ENCODE results near the gene LRRC25. TPM values are rescaled to one million over a fixed set of nuclear protein-coding genes. Genes with fewer than 3 reads are reported as not detected.

The LRRC25 gene
- total RNA-seq, 1 experiment from 2014 or later, result 0.31 TPM

GRCh38 chr19:18433015-18433691 lies 35.7 kb upstream of the LRRC25 start:
- ChIA-PET CTCF (interaction anchor here (1.0 to 1.4 kb wide), 4 partner anchors 20 to 154 kb away, joined by 3 to 4 read pairs (median 3); partner anchors contain the start of gene GDF15), POLR2A (interaction anchor here (2.0 kb wide), 1 partner anchor 14 kb away, joined by 12 read pairs; the partner anchor contains the start of gene SSBP4)
- peaks cover 26% of the 10 kb centered on the region for H3K4me1 Mint-ChIP-seq
- H3K27ac Mint-ChIP-seq, result no peak overlapping the region
- TF ChIP-seq, protein P1, sequence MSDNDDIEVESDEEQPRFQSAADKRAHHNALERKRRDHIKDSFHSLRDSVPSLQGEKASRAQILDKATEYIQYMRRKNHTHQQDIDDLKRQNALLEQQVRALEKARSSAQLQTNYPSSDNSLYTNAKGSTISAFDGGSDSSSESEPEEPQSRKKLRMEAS (CRISPR knock-in tag; IDR thresholded peaks at IDR 0.05), result peak; percentile 64
- TF ChIP-seq ZNF423 (CRISPR knock-in tag; IDR thresholded peaks at IDR 0.05), result 0 out of 2 replicates have a peak, but pooled peaks have one; percentile 21
- TF ChIP-seq, protein P2, sequence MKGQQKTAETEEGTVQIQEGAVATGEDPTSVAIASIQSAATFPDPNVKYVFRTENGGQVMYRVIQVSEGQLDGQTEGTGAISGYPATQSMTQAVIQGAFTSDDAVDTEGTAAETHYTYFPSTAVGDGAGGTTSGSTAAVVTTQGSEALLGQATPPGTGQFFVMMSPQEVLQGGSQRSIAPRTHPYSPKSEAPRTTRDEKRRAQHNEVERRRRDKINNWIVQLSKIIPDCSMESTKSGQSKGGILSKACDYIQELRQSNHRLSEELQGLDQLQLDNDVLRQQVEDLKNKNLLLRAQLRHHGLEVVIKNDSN (CRISPR knock-in tag; IDR thresholded peaks at IDR 0.05), result peak; percentile 50; the same call in 1 of the 2 replicates
- no peak for TF ChIP-seq ZNF219 (CRISPR knock-in tag; IDR thresholded peaks at IDR 0.05; ENCODE audit: borderline replicate concordance)
- TF ChIP-seq, protein P3, sequence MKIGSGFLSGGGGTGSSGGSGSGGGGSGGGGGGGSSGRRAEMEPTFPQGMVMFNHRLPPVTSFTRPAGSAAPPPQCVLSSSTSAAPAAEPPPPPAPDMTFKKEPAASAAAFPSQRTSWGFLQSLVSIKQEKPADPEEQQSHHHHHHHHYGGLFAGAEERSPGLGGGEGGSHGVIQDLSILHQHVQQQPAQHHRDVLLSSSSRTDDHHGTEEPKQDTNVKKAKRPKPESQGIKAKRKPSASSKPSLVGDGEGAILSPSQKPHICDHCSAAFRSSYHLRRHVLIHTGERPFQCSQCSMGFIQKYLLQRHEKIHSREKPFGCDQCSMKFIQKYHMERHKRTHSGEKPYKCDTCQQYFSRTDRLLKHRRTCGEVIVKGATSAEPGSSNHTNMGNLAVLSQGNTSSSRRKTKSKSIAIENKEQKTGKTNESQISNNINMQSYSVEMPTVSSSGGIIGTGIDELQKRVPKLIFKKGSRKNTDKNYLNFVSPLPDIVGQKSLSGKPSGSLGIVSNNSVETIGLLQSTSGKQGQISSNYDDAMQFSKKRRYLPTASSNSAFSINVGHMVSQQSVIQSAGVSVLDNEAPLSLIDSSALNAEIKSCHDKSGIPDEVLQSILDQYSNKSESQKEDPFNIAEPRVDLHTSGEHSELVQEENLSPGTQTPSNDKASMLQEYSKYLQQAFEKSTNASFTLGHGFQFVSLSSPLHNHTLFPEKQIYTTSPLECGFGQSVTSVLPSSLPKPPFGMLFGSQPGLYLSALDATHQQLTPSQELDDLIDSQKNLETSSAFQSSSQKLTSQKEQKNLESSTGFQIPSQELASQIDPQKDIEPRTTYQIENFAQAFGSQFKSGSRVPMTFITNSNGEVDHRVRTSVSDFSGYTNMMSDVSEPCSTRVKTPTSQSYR (CRISPR knock-in tag; IDR thresholded peaks at IDR 0.05), result peak; percentile 84; the same call in 1 of the 2 replicates
- no peak for TF ChIP-seq MXD4 (CRISPR knock-in tag; IDR thresholded peaks at IDR 0.05; ENCODE audit: borderline replicate concordance)
- TF ChIP-seq, protein P4, sequence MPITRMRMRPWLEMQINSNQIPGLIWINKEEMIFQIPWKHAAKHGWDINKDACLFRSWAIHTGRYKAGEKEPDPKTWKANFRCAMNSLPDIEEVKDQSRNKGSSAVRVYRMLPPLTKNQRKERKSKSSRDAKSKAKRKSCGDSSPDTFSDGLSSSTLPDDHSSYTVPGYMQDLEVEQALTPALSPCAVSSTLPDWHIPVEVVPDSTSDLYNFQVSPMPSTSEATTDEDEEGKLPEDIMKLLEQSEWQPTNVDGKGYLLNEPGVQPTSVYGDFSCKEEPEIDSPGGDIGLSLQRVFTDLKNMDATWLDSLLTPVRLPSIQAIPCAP (CRISPR knock-in tag; IDR thresholded peaks at IDR 0.05), result no peak
- TF ChIP-seq ETV6 (CRISPR knock-in tag; IDR thresholded peaks at IDR 0.05), result no peak
- TF ChIP-seq, protein P5, sequence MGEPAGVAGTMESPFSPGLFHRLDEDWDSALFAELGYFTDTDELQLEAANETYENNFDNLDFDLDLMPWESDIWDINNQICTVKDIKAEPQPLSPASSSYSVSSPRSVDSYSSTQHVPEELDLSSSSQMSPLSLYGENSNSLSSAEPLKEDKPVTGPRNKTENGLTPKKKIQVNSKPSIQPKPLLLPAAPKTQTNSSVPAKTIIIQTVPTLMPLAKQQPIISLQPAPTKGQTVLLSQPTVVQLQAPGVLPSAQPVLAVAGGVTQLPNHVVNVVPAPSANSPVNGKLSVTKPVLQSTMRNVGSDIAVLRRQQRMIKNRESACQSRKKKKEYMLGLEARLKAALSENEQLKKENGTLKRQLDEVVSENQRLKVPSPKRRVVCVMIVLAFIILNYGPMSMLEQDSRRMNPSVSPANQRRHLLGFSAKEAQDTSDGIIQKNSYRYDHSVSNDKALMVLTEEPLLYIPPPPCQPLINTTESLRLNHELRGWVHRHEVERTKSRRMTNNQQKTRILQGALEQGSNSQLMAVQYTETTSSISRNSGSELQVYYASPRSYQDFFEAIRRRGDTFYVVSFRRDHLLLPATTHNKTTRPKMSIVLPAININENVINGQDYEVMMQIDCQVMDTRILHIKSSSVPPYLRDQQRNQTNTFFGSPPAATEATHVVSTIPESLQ (CRISPR knock-in tag; IDR thresholded peaks at IDR 0.05), result 0 out of 2 replicates have a peak, but pooled peaks have one; percentile 30
- TF ChIP-seq ZNF425 (CRISPR knock-in tag; conservative IDR thresholded peaks at IDR 0.05), result no peak
- 0 out of 2 replicates have a peak, but pooled peaks have one; percentile 39 for TF ChIP-seq CREB1 (CRISPR knock-in tag; IDR thresholded peaks at IDR 0.05)
- TF ChIP-seq USF2 (CRISPR knock-in tag; IDR thresholded peaks at IDR 0.05), result peak; percentile 49; the same call in 1 of the 2 replicates
- TF ChIP-seq, protein P6, sequence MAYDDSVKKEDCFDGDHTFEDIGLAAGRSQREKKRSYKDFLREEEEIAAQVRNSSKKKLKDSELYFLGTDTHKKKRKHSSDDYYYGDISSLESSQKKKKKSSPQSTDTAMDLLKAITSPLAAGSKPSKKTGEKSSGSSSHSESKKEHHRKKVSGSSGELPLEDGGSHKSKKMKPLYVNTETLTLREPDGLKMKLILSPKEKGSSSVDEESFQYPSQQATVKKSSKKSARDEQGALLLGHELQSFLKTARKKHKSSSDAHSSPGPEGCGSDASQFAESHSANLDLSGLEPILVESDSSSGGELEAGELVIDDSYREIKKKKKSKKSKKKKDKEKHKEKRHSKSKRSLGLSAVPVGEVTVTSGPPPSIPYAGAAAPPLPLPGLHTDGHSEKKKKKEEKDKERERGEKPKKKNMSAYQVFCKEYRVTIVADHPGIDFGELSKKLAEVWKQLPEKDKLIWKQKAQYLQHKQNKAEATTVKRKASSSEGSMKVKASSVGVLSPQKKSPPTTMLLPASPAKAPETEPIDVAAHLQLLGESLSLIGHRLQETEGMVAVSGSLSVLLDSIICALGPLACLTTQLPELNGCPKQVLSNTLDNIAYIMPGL (CRISPR knock-in tag; IDR thresholded peaks at IDR 0.05), result no peak
- H3K9me3 Mint-ChIP-seq, result no peaks in the 10 kb centered on the region
- peak overlapping the region; percentile 52 for H3K4me3 Mint-ChIP-seq
- DNase-seq (ENCODE audit: low spot score), result peak; percentile 69
- H3K27me3 Mint-ChIP-seq (ENCODE audit: low read depth), result no peaks in the 10 kb centered on the region
- no peak for ATAC-seq
- peaks cover 3% of the 10 kb centered on the region for H3K36me3 Mint-ChIP-seq

Measured in WTC11 (cell line).